MV-4-11 (cell line): ENCODE data around the gene FA2H.
"Not testable (repeated sequence)": the region's sequence is repeated elsewhere in the genome, so short reads cannot be mapped to it uniquely, and the experiment has no call there.

ENCODE experiments used
- DNase-seq: peaks from one replicate; lab custom pipeline; 2025; lab: John Stamatoyannopoulos, UW

Gene FA2H

GRCh38 chr16:74769586-74770190 is 4.9 kb downstream of the FA2H start:
- DNase-seq: no peak

DNA sequence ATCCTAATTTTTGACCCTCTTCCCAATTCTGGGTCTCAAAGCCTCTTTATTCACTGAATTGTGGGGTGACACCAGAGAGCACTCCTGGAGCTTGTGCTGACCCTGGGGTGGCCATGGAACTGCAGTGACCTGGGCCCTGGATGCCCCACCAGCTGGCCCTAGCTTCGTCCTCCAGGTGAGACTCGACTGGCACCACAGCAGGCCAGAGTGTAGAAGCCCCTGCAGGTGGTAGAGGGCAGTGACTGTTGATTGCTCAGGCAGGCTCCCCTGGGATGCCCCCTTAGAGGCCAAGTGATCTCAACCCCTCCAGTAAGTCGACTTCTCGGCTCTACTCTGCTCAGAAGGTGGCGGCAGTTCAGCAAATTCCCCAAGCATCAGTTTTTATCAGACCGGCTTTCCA is 6.4 kb downstream of the FA2H start:
- no peak for DNase-seq

GRCh38 chr16:74767749-74768148 is 6.9 kb downstream of the FA2H start:
- DNase-seq: no peak

GRCh38 chr16:74766729-74767128 is 7.9 kb downstream of the FA2H start:
- no peak for DNase-seq

DNA sequence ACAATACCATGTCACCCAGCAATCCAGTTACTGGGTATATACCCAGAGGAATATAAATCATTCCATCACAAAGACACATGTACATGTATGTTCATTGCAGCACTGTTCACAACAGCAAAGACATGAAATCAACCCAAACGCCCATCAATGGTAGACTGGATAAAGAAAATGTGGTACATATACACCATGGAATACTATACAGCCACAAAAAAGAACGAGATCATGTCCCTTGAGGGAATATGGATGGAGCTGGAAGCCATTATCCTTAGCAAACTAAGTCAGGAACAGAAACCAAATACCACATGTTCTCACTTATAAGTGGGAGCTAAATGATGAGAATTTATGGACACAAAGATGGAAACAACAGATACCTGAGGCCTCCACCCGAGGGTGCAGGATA is 10.4 kb downstream of the FA2H start:
- not testable (repeated sequence) for DNase-seq

DNA sequence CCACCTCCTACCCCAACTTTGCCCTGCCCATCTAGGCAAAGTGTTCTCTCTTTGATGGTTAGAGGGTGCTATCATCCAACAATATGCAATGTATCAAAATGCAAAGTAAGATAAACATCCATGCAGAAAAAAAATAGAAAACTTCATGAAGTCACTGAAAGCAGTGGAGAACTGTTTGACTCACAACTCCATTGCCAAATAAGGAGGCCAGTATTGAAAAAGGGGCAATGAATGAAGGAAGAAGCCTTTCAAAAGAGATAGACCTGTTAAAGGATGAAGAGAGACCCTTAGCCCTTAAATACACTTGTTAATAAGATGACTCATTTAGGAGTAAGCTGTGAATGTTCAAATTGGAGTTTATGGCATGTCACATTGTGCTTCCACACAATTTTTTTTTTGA is 13.0 kb downstream of the FA2H start:
- no peak for DNase-seq

- no peak for DNase-seq
These were observed 14.4 kb downstream of the FA2H start for GRCh38 chr16:74760007-74760767.

- DNase-seq: no peak
These were observed 15.1 kb downstream of the FA2H start for GRCh38 chr16:74759564-74759963.

DNA sequence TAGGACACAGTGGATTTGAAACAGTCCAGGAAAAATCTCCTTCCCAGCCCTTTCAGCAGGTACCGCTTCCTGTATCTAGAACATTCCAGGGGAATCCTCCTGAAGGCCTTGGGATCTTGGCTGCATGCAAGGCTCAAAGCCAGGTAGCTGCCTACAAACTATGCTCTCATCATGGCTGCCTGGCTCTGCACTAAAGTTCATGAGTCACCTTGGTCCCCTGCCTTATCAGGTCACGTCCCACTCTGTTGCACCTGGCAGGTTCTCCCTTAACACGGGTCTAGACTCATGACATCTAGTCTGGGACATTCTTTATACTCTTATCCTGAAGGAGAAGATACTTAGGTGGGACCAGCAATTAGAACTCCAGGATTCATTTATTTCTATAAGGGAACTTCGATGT is 15.8 kb downstream of the FA2H start:
- DNase-seq: no peak

DNA sequence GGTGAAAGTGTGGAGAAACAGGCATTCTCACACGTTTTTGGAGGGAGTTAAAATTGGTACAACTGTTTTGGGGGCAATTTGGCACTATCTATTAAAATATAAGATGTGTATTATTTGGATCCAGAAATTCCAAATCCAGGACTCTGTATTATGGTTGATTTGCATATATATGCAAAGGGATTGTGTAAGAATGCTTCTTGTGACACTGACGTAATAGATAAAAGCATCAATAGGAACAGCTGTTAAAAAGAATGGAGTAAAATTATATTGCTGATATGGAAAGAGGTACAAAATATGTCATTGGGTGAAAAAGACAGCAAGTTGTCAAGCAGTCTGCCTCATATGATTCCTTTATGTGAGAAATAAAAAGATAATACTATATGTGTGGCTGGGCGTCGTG is 17.3 kb downstream of the FA2H start:
- no peak for DNase-seq

DNA sequence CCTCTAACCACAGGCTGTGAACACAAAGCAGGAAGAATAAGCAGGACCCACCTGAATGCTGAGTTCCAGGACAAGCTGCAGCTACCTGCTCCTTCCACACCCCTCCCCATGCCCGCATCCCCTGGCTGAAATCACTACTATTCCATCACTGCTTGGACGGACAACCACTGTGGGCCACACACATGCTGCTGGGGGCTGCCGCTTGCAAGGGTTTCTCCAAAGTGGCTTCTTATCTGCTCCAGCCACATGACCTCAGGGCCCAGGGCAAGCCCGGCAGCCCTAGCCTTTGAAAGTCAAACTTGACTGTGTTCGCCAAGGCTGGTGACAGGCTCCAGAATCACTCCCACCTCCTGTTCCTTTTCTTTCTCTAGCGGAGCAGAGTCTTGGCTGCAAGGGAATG is 18.4 kb downstream of the FA2H start:
- DNase-seq: no peak

DNA sequence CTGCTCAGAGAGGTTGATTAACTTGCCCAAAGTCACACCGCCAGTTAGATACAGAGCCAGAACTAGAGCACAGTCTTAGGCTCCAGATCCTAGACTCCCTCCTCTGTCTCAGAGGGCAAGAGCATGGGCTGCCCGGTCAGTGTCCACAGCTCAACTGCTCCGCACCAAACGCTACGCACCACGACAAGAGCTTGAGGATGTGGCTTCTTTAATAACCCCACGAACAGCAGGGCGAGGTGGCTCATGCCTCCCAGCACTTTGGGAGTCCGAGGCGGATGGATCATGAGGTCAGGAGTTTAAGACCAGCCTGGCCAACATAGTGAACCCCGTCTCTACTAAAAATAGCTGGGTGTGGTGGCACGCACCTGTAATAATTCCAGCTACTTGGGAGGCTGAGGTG is 21.4 kb downstream of the FA2H start:
- DNase-seq: no peak

- DNase-seq: no peak
These were observed 21.9 kb downstream of the FA2H start for GRCh38 chr16:74752756-74753155.

- DNase-seq: no peak
These were observed 22.4 kb downstream of the FA2H start for GRCh38 chr16:74752258-74752657.

GRCh38 chr16:74751658-74752057 is 23.0 kb downstream of the FA2H start:
- no peak for DNase-seq

DNA sequence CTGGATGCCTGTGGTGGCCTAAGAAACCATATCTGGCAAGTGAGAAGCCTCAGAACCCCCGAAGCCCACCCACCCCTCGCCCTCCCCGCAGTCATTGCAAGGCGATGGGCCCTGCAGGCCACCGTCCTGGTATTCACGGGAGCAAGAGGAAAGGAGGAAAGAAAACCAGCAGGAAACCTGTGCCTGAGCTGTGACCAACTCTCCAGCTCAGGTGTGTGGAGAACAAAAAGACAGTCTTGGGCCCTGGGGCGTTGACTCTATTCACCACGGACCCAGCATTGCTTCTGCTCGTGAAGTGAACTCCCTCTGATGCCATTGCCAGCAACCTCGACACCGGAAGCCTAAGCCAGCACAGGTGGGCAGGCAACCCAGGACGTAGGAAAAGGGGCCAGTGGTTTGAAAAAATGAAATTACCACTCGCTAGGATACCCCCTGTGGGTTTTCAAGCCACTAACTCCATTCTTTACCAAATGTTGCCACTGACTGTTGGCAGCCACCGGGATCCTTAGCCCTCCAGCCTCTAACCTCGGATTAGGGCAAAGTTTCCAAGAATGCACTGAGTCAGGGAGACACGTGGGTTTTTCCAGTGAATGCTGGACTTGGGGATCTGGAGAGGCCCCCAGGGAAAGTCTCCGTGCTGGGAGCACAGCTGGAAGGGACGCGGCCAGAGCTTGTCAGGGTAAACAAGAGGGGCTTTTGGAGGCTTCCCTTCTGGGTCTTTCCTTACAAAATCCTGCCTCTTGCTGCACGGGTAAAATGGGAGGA is 25.1 kb downstream of the FA2H start:
- DNase-seq: no peak

DNA sequence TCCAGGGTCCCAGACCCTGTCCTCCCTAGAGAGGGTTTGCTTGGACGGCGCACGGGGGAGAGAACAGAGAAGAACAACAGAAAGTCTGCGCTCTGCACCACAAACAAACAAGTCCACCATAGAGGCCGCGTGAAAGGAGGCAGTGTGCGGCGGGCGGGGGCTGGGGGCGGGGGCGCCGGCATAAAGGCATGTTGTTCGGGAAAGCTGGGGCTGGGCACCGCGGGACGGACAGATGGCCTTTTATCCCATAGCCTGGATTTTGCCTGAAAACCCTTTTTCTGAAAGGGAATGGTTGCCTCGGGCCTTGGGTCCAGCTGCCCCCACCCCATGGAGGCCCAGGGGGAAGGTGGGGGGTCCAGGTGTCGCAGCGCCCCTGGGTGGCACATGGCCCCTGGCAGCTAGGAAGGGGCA is 26.0 kb downstream of the FA2H start:
- no peak for DNase-seq

DNA sequence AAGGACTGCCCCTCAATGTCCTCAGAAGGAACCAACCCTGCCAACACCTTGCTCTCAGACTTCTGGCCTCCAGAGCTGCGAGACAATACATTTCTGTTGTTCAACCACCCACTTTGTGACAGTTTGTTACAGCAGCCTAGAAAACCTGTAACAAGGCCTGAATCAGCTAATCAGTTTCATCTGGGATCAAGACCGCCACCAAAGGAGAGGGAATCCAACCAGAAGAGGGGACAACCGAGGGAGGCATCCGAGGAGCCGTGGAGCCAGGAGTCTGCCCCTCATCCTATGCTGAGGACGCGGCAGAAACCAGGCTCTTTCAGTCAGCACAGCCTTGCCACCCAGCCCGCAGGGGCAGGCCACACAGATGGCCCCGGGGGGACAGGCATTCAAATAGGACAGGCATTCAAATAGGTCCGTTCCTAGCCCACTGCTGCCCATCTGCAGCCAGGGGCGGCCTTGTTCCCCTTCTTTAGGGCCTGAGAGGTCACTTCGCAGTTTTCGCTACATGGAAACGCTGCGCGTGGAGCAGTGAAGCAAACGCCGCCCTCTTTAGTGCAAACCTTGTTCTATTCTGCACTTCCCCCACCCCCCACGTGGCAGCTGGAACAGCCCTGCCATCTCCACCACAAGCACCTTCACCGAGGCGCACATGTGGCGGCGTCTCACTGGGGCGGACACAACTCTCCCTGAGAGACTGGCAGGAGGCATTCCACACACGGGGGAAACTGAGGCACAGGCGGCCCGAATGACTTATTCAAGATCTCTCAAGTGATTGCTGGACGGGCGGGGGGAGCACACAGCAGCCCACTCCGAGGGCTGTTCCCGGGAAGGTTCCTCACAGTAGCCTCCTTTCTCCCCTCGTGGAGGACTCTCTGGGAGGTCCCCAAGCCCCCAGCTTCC is 26.7 kb downstream of the FA2H start:
- no peak for DNase-seq

GRCh38 chr16:74745926-74746325 is 28.7 kb downstream of the FA2H start:
- DNase-seq: no peak

DNA sequence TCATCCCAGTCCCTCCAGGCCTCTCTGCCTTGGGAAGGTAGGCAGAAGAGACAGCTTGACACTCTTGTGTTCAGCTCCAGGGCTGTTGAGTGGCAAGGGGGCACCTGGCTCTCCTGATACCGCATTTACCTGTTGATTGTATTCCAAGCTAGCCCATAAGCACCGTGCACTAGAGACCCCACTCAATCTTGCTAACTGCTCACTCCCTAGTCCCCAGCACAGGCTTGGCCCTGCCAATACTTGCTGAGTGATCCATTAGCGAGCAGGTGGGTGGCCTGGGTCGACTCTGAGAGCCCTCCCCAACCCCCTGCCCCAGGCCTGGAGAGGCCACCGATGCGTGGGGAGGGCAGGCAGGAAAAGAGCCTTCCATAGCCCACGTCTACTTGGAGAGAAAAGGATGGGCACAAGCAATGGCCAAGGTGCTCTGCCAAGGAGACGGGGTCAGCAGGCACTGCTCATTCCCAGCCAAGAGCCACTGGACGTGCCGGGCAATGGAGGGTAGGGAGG is 29.5 kb downstream of the FA2H start:
- no peak for DNase-seq

GRCh38 chr16:74744566-74744965 is 30.1 kb downstream of the FA2H start:
- DNase-seq: no peak
